ENCODE data around the gene SLC5A10.
"Not testable (repeated sequence)": the region's sequence is repeated elsewhere in the genome, so short reads cannot be mapped to it uniquely, and the experiment has no call there.

DNA sequence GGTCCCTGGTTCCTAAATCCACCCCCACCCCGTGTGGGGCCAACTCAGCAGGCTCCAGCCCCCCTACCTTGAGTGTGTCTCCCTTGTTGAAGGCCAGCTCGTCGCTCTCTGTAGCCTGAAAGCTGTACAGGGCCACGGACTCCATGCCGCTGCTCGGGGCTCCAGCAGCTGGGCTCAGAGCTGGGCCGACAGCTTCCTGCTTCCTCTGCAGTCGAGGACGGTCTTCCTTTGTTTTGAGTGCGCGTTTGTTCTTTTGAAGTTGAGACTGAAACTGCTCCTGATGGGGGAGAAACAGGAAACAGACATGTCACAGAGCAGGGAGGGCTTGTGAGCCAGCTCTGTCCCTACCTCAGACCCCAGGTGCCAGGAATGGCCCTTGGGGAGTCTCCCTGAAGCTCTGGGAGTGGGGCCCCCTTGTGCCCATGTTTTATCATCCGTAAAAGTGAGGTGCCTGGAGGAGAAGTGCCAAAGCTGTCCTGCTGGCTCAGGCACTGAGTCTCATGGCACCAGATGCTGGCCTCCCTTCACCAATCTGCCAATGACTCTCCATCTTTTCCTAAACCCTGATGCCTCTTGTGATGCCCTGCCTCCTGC is 94.9 kb downstream of the SLC5A10 start, which contains the start of gene GRAP:
- TF ChIP-seq, protein P1, sequence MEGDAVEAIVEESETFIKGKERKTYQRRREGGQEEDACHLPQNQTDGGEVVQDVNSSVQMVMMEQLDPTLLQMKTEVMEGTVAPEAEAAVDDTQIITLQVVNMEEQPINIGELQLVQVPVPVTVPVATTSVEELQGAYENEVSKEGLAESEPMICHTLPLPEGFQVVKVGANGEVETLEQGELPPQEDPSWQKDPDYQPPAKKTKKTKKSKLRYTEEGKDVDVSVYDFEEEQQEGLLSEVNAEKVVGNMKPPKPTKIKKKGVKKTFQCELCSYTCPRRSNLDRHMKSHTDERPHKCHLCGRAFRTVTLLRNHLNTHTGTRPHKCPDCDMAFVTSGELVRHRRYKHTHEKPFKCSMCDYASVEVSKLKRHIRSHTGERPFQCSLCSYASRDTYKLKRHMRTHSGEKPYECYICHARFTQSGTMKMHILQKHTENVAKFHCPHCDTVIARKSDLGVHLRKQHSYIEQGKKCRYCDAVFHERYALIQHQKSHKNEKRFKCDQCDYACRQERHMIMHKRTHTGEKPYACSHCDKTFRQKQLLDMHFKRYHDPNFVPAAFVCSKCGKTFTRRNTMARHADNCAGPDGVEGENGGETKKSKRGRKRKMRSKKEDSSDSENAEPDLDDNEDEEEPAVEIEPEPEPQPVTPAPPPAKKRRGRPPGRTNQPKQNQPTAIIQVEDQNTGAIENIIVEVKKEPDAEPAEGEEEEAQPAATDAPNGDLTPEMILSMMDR (IDR thresholded peaks at IDR 0.05) = not testable (repeated sequence)
- TF ChIP-seq POLR2AphosphoS5, POLR2A (IDR thresholded peaks at IDR 0.05): not testable (repeated sequence)
